Stimulated activated CD4-positive, alpha-beta T cell treated with anti-CD3 and anti-CD28 coated beads, Interleukin-15, amount 100 ng/mL, for 24 hours (primary cell): ENCODE measurements around the gene TDRD15.
"Not testable (repeated sequence)": the region's sequence is repeated elsewhere in the genome, so short reads cannot be mapped to it uniquely, and the experiment has no call there.

Experiments
- DNase-seq: peaks from one replicate; pipeline ENCODE4 v3.0.0-alpha.2; 2020

Gene TDRD15

GRCh38 chr2:21148718-21149117 lies 24.9 kb downstream of the TDRD15 start:
- DNase-seq = no peak

DNA sequence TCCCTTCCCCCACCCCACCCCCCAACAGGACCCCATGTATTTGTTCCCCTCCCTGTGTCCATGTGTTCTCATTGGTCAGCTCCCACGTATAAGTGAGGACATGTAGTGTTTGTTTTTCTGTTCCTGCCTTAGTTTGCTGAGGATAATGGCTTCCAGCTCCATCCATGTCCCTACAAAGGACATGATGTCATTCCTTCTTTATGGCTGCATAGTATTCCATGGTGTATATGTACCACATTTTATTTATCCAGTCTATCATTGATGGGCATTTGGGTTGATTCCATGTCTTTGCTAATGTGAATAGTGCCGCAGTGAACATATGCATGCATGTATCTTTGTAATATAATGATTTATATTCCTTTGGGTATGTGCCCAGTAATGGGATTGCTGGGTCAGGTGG lies 27.5 kb downstream of the TDRD15 start:
- not testable (repeated sequence) for DNase-seq

DNA sequence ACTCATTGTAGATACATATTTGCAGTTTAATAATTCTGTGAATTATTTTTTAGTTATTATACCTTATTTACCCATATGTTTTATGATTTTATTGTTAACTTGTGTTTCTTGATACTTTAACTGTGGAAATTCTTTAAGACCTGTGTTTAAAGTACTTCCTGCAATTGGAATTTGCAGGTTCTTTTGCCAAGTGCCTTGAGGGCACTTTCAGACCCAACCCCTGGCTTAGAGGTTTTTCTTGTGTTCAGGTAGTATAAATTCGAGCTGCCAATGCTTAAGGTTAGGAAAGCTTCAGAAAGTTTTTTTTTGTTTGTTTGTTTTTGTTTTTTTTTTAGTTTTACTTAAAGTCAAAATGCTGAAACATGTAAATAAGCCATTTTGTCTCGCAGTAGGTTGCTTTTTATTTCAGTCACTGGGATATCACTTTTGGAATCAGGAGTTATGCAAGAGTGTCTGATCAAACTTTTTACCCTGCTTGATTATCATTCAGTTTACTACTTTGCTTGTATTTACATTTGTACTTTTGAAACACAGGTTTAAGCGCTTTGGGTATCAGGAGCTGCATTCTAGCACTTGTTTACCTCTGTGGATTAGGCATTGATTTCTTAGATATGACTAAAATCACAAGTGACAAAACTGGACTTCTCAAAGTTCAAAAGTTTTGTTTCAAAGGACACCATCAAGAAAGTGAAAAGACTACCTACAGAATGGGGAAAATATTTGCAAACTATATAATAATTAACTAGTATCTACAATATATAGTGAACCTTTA lies 31.8 kb downstream of the TDRD15 start:
- DNase-seq = no peak

DNA sequence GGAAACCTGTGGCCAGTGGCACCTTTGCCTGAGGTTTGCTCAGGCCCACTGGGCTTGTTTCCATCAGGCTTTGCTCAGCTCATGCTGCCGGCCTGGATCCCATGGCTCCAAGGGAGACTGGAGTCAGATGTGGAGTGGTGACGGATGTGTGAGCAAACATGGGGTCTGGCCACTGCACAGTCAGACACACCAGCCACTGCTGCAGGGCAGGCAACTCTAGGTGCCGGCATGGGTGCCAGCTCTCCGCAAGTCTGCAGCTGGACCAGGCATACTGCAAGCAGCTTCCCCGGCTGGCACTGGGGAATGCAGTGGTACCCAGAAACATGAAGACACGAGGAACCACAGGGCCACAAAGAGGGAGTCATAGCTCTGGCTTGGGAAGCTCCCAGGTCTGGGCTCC lies 37.4 kb downstream of the TDRD15 start:
- no peak for DNase-seq

GRCh38 chr2:21161832-21162614 lies 38.3 kb downstream of the TDRD15 start:
- no peak for DNase-seq

GRCh38 chr2:21162615-21162878 lies 38.8 kb downstream of the TDRD15 start:
- DNase-seq = no peak

DNA sequence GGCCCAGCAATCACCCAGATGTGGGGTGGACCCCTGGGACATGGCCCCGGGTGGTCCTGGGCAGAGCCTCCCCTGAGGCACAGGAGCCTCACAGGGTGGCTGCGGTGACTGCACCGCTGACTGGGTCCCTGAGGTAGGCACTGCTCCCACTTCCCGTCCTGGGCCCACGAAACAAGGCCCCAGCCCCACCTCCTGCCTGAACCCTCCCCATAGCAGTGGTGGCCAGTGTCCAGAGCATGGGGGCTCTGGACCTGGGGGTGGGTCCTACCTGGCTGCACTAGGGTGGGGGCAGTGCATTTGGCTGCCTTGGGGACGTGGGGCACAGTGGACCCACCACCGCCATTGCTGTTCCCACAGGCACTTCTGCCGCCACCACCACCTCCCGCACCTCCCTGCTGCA lies 39.4 kb downstream of the TDRD15 start:
- DNase-seq = no peak

DNA sequence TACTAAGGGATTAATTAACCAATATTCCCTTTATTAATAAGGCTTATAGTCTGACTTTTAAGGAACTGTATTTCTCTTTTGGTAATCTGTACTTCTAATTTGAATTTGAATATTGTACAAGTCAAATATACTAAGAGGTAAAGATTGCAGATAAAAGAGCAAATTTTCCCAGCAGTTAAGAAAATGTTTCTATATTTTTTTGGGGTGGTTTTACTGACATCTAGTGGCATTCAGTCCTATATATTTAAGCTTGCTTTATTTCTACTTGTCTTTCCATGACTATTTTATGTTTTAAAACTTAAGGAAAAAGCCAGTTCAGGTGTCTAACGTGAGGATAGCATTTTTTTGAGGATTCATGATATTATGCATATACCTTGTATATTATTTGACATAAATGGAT lies 41.6 kb downstream of the TDRD15 start:
- no peak for DNase-seq

DNA sequence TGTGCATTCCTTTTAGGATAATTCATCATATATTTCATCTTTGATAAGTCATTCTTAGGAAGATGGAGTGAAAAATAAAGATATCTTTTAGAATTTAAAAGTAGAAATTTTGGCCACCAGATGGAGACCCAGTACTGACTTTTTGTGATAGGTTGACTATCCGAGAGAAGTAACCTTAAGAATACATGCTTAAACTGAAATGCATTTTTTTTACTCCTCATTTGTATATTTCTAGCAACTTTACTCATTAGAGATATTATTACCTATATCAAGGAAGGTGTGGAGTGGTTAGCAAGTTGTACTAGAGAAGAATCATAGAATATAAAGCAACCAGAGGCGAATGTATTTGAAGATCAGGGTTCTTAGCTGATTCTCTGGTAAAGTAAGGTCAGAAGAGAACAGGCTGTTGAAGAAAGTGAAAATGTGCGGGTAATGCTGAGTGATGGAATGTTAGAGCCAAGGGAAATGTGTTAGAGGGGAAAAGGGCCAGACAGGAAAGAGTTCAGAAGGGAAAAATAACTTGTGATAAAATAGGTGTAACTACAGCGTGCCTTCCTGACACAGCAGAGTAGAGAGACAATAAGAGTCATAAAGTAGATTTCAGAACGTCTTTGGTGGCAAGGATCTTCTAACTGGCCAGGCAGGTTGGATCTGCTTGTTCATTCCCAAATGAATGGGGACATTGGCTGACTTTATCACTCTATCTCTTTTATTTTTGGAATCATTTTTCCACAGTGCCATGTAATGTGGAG lies 52.3 kb downstream of the TDRD15 start:
- no peak for DNase-seq

- DNase-seq = no peak
Measured at GRCh38 chr2:21181957-21182356, 58.2 kb downstream of the TDRD15 start.

DNA sequence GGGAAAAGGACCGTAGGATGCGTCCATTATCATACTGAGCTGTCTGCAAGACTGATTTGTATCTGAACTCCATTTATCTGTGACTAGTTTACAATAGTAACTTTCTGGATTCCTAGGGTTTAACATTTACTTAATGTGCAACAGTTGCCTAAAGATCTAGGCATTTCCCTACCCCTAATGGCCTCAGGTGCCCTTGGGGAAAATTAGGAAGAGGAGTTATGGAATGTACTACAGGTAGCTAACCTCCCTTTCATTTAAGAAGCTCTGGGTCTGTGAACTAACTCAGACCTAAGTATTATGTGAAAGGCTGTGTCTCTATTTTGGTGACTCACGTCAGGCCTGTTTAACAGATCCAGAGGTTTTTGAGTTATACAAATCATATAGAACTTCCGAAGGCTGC lies 59.5 kb downstream of the TDRD15 start:
- no peak for DNase-seq

- no peak for DNase-seq
Measured at GRCh38 chr2:21183726-21184125, 60.0 kb downstream of the TDRD15 start.

GRCh38 chr2:21191535-21191934 lies 67.8 kb downstream of the TDRD15 start:
- DNase-seq = no peak
